ENCODE measurements around the gene DNAJC3. TPM values are rescaled to one million over a fixed set of nuclear protein-coding genes. Genes with fewer than 3 reads are reported as not detected.
"Not testable (repeated sequence)": the region's sequence is repeated elsewhere in the genome, so short reads cannot be mapped to it uniquely, and the experiment has no call there.

DNAJC3 gene
- total RNA-seq, 1 donor from 2014 or later = 25.6 TPM

GRCh38 chr13:95684960-95685359 is 8.0 kb downstream of the DNAJC3 start:
- peaks cover 35% of the 10 kb centered on the region for H3K36me3 Mint-ChIP-seq (ENCODE audit: low read depth)
- DNase-seq; H3K27ac Mint-ChIP-seq; intact Hi-C loops (cut with micrococcal nuclease); H3K27me3 Mint-ChIP-seq; H3K4me3 Mint-ChIP-seq: not testable (repeated sequence)
- H3K4me1 Mint-ChIP-seq = peaks cover 32% of the 10 kb centered on the region
- H3K9me3 Mint-ChIP-seq = peaks cover 15% of the 10 kb centered on the region

GRCh38 chr13:95689582-95689926 is 12.6 kb downstream of the DNAJC3 start:
- H3K27ac Mint-ChIP-seq = peak overlapping the region; percentile 59
- intact Hi-C loops (cut with micrococcal nuclease) = loop anchor here (1.0 kb wide), 1 partner anchor 13 kb away; no protein-coding TSS in a partner anchor
- no peak for DNase-seq
- no peaks in the 10 kb centered on the region for H3K27me3 Mint-ChIP-seq
- H3K36me3 Mint-ChIP-seq (ENCODE audit: low read depth) = peaks cover 20% of the 10 kb centered on the region
- peaks cover 28% of the 10 kb centered on the region for H3K4me1 Mint-ChIP-seq
- H3K4me3 Mint-ChIP-seq = peak overlapping the region; percentile 16
- H3K9me3 Mint-ChIP-seq = peaks cover 15% of the 10 kb centered on the region

- H3K4me1 Mint-ChIP-seq = peaks cover 28% of the 10 kb centered on the region
- H3K4me3 Mint-ChIP-seq; H3K27me3 Mint-ChIP-seq; DNase-seq; H3K27ac Mint-ChIP-seq; intact Hi-C loops (cut with micrococcal nuclease): not testable (repeated sequence)
- peaks cover 20% of the 10 kb centered on the region for H3K36me3 Mint-ChIP-seq (ENCODE audit: low read depth)
- H3K9me3 Mint-ChIP-seq = peaks cover 15% of the 10 kb centered on the region
Measured at GRCh38 chr13:95690986-95691385, 14.0 kb downstream of the DNAJC3 start.

DNA sequence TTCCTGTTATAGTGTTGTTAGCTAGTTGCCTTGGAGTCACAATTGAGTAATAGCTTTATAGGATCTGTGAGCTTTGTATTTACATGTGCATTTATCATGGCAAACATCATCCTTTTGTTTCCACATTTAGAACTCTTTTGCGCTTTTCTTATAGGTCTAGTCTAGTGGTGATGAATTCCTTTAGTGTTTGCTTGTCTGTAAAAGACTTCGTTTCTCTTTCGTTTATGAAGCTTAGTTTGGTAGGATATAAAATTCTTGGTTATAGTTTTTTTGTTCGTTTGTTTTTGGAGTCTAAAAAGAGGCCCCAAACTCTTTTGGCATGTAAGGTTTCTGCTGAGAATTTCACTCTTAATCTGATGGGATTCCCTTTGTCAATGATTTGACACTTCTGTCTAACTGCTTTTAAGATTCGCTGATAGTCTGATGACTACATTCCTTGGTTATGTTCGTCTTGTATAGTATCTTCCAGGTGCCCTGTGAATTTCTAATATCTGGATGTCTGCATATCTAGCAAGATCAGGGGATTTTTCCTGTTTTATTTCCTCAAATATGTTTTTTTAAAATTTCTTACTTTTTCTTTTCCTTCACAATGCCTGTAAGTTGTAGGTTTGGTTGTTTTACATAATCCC is 20.2 kb downstream of the DNAJC3 start:
- no peak overlapping the region for H3K27ac Mint-ChIP-seq
- intact Hi-C loops (cut with micrococcal nuclease) = no loop called here
- no peaks in the 10 kb centered on the region for H3K9me3 Mint-ChIP-seq
- peaks cover 10% of the 10 kb centered on the region for H3K4me1 Mint-ChIP-seq
- peaks cover 11% of the 10 kb centered on the region for H3K36me3 Mint-ChIP-seq (ENCODE audit: low read depth)
- H3K4me3 Mint-ChIP-seq = no peak overlapping the region
- no peaks in the 10 kb centered on the region for H3K27me3 Mint-ChIP-seq
- no peak for DNase-seq

DNA sequence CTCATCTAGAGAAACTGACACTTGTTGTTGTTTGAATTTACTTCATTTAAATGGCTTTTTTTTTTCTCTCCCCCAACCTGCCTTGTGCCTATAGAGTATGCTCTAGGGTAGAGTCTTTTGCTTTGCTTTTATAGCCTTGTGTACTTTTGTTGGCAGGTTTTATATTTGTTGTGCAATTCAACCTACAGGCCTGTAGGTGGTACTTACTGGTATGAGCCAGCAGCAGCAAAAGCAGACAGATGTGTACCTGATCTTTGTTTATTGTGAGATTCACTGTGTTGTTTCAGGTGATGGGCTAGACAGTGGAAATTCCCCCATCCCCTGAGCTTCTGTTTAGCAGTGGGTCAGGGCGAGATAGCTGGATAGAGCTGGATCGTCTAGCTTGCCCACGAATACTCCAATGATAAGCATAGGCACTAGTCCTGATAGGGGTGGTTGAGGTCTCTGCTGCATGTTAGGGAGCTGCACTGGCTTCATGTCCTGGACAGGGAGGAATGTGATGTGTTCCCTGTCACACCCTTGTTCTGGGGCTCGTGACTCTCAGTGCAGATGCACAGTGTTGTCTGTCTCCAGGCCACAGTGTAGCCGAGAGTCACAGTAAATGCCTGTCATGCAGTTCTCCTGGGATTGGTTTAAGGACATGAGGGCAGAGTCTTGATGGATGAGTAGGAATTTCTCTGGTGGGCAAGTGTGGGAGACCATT is 21.3 kb downstream of the DNAJC3 start:
- intact Hi-C loops (cut with micrococcal nuclease) = no loop called here
- H3K27me3 Mint-ChIP-seq = no peaks in the 10 kb centered on the region

GRCh38 chr13:95703576-95703975 is 26.6 kb downstream of the DNAJC3 start:
- Mint-ChIP-seq H3K27ac (peak overlapping the region; percentile 59), H3K4me1 (peaks cover 34% of the 10 kb centered on the region), H3K36me3 (ENCODE audit: low read depth) (peaks cover 11% of the 10 kb centered on the region), H3K27me3 (no peaks in the 10 kb centered on the region), H3K9me3 (no peaks in the 10 kb centered on the region), H3K4me3 (no peak overlapping the region)
- DNase-seq = no peak
- intact Hi-C loops (cut with micrococcal nuclease) = no loop called here

More for the DNA sequence above, 21.3 kb downstream of the DNAJC3 start:
- H3K27ac Mint-ChIP-seq = no peak overlapping the region
- H3K36me3 Mint-ChIP-seq (ENCODE audit: low read depth) = peaks cover 9% of the 10 kb centered on the region
- no peak overlapping the region for H3K4me3 Mint-ChIP-seq
- no peaks in the 10 kb centered on the region for H3K9me3 Mint-ChIP-seq
- peaks cover 11% of the 10 kb centered on the region for H3K4me1 Mint-ChIP-seq
- DNase-seq = no peak

GRCh38 chr13:95704510-95704909 is 27.6 kb downstream of the DNAJC3 start:
- intact Hi-C loops (cut with micrococcal nuclease) = no loop called here
- Mint-ChIP-seq H3K27me3 (no peaks in the 10 kb centered on the region), H3K9me3 (no peaks in the 10 kb centered on the region), H3K27ac (no peak overlapping the region), H3K4me1 (peaks cover 29% of the 10 kb centered on the region), H3K36me3 (ENCODE audit: low read depth) (peaks cover 9% of the 10 kb centered on the region), H3K4me3 (no peak overlapping the region)
- no peak for DNase-seq

GRCh38 chr13:95706356-95706755 is 29.4 kb downstream of the DNAJC3 start:
- Mint-ChIP-seq H3K4me1 (peaks cover 29% of the 10 kb centered on the region), H3K4me3 (no peak overlapping the region), H3K27me3 (no peaks in the 10 kb centered on the region), H3K9me3 (no peaks in the 10 kb centered on the region), H3K27ac (no peak overlapping the region), H3K36me3 (ENCODE audit: low read depth) (peaks cover 23% of the 10 kb centered on the region)
- no peak for DNase-seq
- intact Hi-C loops (cut with micrococcal nuclease) = no loop called here

GRCh38 chr13:95707035-95707434 is 30.1 kb downstream of the DNAJC3 start:
- no peaks in the 10 kb centered on the region for H3K27me3 Mint-ChIP-seq
- peaks cover 29% of the 10 kb centered on the region for H3K4me1 Mint-ChIP-seq

DNA sequence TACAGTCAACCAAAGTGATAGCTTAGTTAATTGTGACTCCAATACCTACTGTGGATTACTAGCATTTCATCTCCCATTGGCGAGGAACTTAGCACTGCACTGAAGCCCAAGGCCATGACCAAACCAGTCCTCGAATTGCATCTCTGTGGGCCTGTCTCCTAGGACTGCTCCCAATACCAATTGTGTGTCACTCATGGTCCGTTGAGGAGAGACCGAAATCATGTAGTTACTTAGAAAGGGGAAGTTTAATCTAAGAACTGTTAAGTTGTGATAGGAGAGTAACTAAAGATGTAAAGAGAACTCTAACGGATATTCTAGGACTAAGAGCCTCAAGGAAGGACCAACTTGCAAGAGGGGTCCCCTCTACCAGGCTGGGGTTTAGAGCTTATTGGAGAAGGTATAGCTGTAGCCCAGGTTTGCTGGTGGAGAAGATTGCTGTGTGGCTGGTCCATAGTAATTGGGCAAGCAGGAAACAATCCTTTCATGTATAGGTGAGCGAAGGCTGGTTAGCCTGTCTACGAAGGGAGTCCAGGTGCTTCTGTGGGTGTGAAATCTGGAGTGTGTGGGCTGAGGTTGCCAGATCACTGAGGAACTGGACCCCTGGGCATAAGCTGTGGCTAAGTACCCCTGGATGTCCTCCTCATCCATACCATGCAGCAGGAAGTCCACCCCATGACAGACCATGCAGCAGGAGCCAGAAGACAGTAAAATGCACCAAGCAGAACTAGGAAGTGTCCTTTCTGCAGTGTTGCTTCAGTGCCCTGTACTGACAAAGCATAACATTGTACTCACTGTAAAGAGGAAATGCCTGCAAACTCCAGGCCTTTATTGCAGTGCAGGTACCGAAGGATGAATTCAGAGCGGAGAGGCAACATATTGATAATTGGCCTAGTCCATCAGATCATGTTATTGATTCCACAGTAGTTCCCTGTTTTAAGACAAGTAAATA is 30.8 kb downstream of the DNAJC3 start:
- no peak overlapping the region for H3K4me3 Mint-ChIP-seq
- peak overlapping the region; percentile 1 for H3K27ac Mint-ChIP-seq
- H3K4me1 Mint-ChIP-seq = peaks cover 27% of the 10 kb centered on the region
- peak; percentile 50 for DNase-seq
- H3K27me3 Mint-ChIP-seq = no peaks in the 10 kb centered on the region
- intact Hi-C loops (cut with micrococcal nuclease) = no loop called here
- H3K36me3 Mint-ChIP-seq (ENCODE audit: low read depth) = peaks cover 34% of the 10 kb centered on the region
- peaks cover 3% of the 10 kb centered on the region for H3K9me3 Mint-ChIP-seq

More at GRCh38 chr13:95707035-95707434, 30.1 kb downstream of the DNAJC3 start:
- no peak overlapping the region for H3K4me3 Mint-ChIP-seq
- no peak overlapping the region for H3K27ac Mint-ChIP-seq
- H3K36me3 Mint-ChIP-seq (ENCODE audit: low read depth) = peaks cover 29% of the 10 kb centered on the region
- DNase-seq = peak; percentile 57
- intact Hi-C loops (cut with micrococcal nuclease) = no loop called here
- no peaks in the 10 kb centered on the region for H3K9me3 Mint-ChIP-seq

GRCh38 chr13:95708391-95708774 is 31.4 kb downstream of the DNAJC3 start:
- H3K4me3 Mint-ChIP-seq = no peak overlapping the region
- intact Hi-C loops (cut with micrococcal nuclease) = no loop called here
- H3K9me3 Mint-ChIP-seq = peaks cover 9% of the 10 kb centered on the region
- H3K36me3 Mint-ChIP-seq (ENCODE audit: low read depth) = peaks cover 40% of the 10 kb centered on the region
- H3K4me1 Mint-ChIP-seq = peaks cover 23% of the 10 kb centered on the region
- H3K27me3 Mint-ChIP-seq = no peaks in the 10 kb centered on the region
- H3K27ac Mint-ChIP-seq = no peak overlapping the region
- peak; percentile 32 for DNase-seq

DNA sequence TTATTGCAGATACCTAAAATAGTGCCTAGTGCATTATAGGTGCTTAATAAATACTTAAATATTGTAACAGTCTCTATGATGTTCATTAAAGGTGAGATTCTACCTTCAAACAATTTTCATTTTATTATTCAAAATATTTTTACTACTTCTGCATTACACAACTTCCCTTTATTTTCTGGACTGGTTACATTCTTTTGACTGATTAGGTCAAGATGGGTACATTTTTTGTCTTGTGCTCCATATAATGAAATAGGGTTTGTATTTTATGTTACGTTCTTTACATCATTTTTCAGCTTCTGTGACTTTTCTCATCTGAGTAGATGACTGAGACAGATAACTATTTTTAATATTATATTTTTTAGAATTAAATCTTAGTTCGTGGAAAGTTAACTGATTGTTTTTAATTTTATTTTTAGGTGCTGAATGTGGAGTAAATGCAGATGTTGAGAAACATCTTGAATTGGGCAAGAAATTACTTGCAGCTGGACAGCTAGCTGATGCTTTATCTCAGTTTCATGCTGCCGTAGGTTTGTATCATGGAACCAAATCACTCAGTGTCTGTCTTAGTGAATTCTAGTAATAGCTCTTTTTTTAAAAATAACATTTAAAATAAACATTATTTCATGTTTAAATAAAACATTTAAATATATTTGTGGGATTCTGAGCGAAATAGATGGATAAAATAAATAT is 32.0 kb downstream of the DNAJC3 start:
- Mint-ChIP-seq H3K27me3 (no peaks in the 10 kb centered on the region), H3K9me3 (peaks cover 10% of the 10 kb centered on the region), H3K4me1 (peaks cover 19% of the 10 kb centered on the region), H3K27ac (no peak overlapping the region), H3K36me3 (ENCODE audit: low read depth) (peaks cover 44% of the 10 kb centered on the region), H3K4me3 (no peak overlapping the region)
- intact Hi-C loops (cut with micrococcal nuclease) = no loop called here
- no peak for DNase-seq

- no peak overlapping the region for H3K27ac Mint-ChIP-seq
- peaks cover 10% of the 10 kb centered on the region for H3K9me3 Mint-ChIP-seq
- intact Hi-C loops (cut with micrococcal nuclease) = loop anchor here (5.0 kb wide), 1 partner anchor 33 kb away; the partner anchor contains the start of gene DNAJC3
- no peaks in the 10 kb centered on the region for H3K27me3 Mint-ChIP-seq
- H3K36me3 Mint-ChIP-seq (ENCODE audit: low read depth) = peaks cover 40% of the 10 kb centered on the region
- no peak for DNase-seq
- H3K4me3 Mint-ChIP-seq = no peak overlapping the region
- H3K4me1 Mint-ChIP-seq = peaks cover 16% of the 10 kb centered on the region
Measured at GRCh38 chr13:95710313-95710712, 33.4 kb downstream of the DNAJC3 start.

All from activated CD4-positive, alpha-beta T cell treated with anti-CD3 and anti-CD28 coated beads, Interleukin-2, amount 10 ng/mL, durations not matched to agents 24 days and 14 days (primary cell).